PFSK-1 (cell line): ENCODE results near the gene MED6.

ENCODE experiments used
- POLR2AphosphoS5 ChIP-seq: IDR thresholded peaks from 2 replicates; pipeline ENCODE4 v1.6.1; 2012; ENCODE audit warnings: low read depth, mild to moderate bottlenecking, control low read depth, low read length, moderate library complexity
- SIN3A ChIP-seq: IDR thresholded peaks from 2 replicates; pipeline ENCODE4 v1.6.1; 2012; ENCODE audit warnings: mild to moderate bottlenecking, low read length, moderate library complexity, borderline replicate concordance; ENCODE audit not compliant: insufficient read depth
- TAF1 ChIP-seq: IDR thresholded peaks from 2 replicates; pipeline ENCODE4 v1.6.1; 2012; ENCODE audit warnings: low read length, control low read depth, borderline replicate concordance; ENCODE audit not compliant: insufficient read depth
- TF ChIP-seq, protein P1 (sequence below), 2 experiments: IDR thresholded peaks; 2 replicates each; pipeline versions ENCODE4 v1.6.1 to v1.8.0; 2011 to 2012; ENCODE audit warnings: low read depth in 2 of 2, low read length in 2 of 2, control low read depth in 1 of 2, inconsistent platforms in 1 of 2, mild to moderate bottlenecking in 1 of 2, moderate library complexity in 1 of 2; ENCODE audit not compliant: insufficient read depth in 1 of 2

GRCh38 chr14:70601162-70601561 is 707 bp upstream of the MED6 start:
- TF ChIP-seq POLR2AphosphoS5 (no peak), TAF1 (no peak), SIN3A (no peak)
- TF ChIP-seq, protein P1, sequence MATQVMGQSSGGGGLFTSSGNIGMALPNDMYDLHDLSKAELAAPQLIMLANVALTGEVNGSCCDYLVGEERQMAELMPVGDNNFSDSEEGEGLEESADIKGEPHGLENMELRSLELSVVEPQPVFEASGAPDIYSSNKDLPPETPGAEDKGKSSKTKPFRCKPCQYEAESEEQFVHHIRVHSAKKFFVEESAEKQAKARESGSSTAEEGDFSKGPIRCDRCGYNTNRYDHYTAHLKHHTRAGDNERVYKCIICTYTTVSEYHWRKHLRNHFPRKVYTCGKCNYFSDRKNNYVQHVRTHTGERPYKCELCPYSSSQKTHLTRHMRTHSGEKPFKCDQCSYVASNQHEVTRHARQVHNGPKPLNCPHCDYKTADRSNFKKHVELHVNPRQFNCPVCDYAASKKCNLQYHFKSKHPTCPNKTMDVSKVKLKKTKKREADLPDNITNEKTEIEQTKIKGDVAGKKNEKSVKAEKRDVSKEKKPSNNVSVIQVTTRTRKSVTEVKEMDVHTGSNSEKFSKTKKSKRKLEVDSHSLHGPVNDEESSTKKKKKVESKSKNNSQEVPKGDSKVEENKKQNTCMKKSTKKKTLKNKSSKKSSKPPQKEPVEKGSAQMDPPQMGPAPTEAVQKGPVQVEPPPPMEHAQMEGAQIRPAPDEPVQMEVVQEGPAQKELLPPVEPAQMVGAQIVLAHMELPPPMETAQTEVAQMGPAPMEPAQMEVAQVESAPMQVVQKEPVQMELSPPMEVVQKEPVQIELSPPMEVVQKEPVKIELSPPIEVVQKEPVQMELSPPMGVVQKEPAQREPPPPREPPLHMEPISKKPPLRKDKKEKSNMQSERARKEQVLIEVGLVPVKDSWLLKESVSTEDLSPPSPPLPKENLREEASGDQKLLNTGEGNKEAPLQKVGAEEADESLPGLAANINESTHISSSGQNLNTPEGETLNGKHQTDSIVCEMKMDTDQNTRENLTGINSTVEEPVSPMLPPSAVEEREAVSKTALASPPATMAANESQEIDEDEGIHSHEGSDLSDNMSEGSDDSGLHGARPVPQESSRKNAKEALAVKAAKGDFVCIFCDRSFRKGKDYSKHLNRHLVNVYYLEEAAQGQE (IDR thresholded peaks at IDR 0.05; ENCODE audit: insufficient read depth in 1 of 2, low read depth in 2 of 2, low read length in 2 of 2) = no peak
